Esophagus mucosa (tissue), 1 donor: ENCODE results near the gene TMEM175. TPM values are rescaled to one million over a fixed set of nuclear protein-coding genes. Genes with fewer than 3 reads are reported as not detected.
"Not testable (repeated sequence)": the region's sequence is repeated elsewhere in the genome, so short reads cannot be mapped to it uniquely, and the experiment has no call there.

Experiments used
- ATAC-seq: fragments of 200-7000 bp; cut with Tn5 transposase; one replicate; pipeline ENCODE4 v1.9.1; 2020
- total RNA-seq: library from RNA; stranded (reverse); gene quantifications from one replicate; pipeline ENCODE4 v1.2.4, GENCODE V29; 2023
- donor health status: DM: yes; HTN: yes; CAD: no.

TMEM175 gene
- total RNA-seq, 1 donor from 2014 or later = 11.2 TPM

DNA sequence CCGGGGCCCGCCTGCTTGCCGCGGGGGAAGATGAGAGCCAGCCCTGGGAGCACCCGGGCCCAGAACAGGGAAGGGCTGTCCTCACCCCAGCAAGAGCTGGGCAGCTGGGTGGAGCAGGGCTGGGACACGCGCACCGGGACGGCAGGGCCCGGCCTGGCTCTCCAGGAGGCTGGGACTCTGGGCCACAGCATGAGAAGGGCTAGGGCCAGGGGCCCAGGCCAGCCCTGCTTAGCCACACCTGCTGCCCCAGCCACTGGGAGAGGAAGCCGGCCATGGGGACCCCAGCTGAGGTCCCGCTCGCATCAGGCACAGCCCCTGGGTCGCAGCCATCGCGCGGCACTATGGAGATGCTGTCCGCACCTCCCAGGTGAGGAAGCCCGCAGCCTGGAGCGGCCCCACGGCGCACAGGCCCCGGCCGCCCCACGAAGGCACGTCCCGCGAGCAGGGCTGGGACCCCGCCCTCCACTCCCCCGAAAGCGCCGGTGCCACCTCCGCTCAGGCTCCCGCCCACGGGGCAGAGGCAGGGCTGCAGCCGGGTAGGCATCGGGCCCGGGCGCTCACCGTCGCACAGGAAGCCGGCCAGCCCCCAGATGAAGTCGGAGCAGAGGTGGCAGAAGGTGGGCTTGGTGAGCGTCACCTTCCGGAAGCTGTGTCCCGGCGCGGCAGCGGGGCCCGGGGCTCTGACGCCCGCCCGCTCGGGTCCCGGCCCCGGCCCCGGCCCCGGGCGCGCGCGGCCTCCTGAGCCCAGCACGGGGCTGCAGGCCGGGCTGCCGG is 40.6 kb downstream of the TMEM175 start:
- peak; percentile 53 for ATAC-seq

DNA sequence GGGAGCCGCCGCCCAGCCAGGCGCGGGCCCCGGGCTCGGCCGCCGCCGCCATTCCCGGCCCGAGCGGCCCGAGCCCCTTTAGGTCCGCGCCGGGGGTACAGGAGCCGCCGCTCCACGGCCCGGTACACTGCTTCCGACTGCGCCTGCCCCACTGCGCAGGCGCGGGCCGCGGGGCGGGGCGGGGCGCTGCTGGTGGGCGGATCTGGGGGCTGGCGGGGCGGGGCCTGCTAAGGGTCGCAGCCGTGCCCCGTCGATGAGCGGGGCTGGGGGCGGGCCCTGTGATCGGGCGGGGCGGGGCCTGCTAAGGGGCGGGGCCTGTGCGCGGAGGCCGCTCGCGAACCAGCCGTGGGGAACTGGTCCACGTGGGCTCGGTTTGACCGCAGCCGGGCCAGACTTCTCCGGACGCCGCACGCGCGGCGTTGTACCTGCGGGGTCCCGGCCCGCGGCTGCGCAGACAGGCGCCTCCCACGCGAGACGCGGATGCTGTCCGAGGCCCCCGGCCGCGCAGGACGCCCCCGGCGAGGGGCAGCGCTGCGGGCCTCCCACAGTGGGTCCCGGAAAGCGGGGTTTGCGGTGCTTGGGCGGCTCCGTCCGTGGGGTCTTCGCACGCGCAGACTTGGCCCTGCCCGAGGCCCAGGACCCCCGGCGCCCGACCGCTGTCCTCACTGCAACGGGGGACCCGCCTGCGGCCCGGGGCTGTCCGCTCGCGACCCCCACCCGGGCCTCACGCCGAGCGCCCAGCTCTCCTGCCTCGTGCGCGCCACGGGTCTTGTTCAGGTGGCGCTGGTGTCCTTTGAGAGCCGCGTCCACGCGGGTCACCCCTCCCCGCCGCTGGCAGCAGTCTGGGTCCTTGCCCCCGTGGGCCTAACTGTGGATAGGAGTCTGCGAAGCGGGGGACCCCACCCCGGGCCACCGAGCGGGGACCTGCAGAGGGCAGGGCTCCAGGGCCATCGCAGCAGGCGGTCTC is 41.5 kb downstream of the TMEM175 start, which contains the start of gene DGKQ:
Gene DGKQ (minus strand): TSS at position 139 of the 967 bp plus-strand sequence. CDS start 87 bp downstream, at position 52.
- ATAC-seq = peak; percentile 93

DNA sequence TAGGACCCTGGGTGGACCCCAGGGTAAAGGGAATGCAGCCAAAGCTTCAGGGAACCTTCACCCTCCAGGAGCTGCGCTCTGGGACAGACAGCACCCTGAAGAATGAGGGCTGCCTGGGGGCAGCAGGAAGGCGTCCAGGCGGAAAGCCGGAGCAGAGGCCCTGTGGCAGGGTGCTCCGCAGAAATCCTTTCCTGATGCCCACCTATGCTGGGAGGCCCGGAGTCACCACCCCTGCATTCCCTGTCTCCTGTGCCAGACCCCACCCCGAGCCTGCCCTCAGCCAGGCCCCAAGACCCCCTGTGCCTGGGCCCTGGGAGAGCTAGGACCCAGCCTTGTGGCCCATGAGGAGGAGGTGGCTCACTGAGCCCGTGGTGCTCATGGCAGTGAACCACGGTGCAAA is 42.4 kb downstream of the TMEM175 start:
- ATAC-seq = no peak

DNA sequence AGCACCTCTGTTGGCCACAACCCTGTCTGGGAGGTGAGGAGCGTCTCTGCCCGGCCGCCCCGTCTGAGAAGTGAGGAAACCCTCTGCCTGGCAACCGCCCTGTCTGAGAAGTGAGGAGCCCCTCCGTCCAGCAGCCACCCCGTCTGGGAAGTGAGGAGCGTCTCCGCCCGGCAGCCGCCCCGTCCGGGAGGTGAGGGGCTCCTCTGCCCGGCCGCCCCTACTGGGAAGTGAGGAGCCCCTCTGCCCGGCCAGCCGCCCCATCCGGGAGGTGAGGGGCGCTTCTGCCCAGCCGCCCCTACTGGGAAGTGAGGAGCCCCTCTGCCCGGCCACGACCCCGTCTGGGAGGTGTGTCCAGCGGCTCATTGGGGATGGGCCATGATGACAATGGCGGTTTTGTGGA is 43.8 kb downstream of the TMEM175 start:
- ATAC-seq = not testable (repeated sequence)

DNA sequence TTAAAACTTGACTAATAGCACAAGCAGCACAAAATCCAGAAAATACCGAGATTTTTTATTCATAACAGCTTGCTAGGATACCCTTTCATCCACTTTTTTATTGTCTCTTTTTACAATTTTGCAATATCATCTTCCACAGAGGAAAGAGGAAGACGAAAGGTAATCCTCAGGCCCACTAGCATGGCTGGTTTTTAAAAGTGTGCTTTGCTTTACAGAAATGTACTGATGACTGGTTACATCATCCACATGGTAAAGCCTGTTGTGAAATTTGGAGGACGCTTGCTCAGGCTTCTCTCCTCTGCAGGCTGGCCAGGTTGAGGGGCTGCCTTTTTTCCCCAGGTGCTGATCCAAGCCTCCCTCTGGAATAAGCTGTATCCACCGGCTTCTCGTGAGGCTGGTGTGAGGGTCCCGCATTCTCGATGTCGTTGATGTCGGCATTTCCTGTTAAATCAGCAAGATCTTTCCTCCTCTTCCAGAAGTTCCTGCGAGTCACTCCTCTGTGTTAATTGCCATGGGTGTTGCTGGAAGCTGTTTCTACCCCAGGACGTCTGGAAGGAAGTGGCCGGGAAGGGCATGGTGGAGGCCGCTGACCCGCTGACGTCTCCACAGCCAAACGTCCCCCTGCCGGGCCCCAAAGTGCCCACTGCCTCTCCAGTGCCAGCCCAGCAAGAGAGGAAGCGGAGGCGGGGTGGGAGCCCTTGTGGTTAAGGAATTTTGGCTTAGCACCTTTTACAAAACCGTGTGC is 46.9 kb downstream of the TMEM175 start:
- ATAC-seq = peak; percentile 68

DNA sequence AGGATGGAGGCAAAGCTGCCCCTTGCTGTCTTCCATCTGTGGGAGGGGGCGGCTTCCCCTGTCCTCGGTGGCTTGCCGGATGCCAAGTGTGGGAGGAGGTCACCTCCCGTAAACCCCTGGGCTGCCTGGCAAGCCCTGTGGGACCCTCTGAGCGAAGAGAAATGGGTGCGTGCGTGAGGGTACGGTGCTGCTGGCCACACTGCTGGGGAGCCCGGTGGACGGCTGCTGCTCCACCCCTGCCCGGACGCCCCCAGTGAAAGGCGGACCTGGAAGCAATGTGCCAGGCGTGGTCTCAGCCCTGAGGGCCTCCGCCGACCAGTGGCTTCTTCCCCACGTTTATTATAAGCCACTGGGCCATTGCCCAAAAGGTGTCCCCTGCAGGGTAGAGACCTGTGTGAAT is 50.0 kb downstream of the TMEM175 start:
- ATAC-seq = no peak

DNA sequence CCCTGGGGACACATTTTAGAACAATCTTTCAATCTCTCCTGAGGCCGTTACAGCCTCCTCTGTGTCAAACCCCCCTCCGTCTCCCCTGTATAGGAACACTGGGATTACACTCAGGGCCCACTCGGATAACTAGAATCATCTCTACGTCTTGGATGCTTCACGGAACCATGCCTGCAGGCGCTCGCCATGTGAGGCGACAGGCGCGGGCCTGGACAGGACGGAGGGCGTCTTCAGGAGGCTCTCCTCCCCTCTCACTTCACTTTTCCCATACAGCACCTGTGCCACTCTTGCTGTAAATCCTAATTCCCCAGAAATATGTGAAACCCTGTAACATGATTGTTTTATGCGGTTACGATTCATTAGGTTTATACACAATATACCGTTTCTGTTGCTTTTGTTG is 50.6 kb downstream of the TMEM175 start:
- no peak for ATAC-seq

DNA sequence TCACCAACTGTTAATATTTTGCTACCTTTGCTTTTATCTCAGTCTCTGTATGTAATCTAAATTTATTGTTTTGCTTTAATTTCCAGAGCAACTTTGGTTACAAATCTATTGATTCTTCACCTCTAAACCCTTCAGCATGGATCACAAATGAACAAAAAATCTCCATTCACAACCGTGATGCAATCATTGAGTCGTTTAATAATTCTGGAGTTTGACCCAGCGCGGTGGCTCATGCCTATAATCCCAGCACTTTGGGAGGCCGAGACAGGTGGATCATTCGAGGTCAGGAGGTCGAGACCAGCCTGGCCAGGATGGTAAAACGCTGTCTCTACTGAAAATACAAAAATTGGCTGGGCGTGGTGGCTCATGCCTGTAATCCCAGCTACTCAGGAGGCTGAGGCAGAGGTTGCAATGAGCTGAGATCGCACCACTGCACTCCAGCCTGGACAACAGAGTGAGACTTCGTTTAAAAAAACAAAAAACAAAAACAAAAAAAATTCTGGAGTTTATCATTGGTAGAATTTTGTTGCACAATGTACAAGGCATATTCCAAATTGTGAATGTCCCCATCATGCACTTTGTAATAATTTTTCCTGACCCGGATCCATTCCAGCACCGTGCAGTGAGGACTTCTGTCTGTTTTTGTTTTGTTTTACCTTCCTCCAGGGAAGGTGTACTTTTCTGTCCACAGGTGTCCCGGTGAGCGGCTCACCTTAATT is 52.2 kb downstream of the TMEM175 start:
- ATAC-seq = no peak

DNA sequence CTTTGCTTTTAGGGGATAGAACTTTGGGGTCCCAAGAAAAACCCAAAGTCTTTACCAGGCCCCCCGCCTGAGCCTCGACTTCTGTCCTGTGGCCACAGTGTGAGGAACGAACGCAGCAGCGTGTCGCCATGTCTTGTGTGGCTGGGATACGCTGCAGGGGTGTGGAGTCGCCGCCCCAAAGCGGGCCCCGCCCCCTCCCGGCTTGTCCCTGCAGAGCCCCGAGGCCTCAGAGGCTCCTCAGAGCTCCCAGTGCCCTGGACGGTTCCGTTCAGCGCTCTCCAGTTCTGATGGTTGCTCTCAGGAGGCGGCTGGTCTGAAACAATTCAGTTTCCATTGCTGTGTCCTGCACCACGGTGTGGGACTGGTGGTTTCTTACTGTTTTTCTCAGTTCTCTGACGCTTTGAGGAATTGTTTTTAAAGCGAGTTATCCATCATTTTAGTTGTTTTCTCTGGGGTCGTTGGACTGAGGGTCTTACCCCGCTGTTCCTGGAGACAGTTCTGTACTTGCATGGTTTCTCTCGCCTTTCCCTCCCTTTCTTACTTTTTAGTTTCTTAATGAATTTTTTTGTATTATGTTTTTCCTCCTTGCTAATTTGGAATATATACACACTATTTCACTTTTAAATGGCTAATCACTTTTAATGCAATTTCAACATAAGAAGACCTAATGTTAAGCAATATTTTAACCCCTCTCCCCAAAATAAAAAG is 53.0 kb downstream of the TMEM175 start:
- ATAC-seq = peak; percentile 68

DNA sequence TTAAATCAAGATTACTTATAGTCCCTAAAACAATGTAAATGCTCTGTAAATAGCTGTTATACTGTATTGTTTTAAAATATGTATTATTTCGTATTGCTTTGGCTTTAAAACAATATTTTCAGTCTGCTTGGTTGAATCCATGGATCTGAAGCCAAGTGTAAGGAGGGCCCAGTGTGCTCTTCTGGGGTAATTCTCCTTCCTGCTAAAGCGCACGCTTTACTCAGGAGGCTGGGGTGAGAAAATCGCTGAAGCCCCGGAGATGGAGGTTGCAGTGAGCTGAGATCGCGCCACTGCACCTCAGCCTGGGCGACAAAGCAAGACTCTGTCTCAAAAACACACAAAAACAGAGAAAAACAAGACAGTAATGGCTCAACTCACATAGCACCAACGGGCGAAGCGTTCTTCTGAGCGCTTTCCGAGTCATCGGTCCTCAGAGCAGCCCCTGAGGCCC is 54.2 kb downstream of the TMEM175 start:
- no peak for ATAC-seq

DNA sequence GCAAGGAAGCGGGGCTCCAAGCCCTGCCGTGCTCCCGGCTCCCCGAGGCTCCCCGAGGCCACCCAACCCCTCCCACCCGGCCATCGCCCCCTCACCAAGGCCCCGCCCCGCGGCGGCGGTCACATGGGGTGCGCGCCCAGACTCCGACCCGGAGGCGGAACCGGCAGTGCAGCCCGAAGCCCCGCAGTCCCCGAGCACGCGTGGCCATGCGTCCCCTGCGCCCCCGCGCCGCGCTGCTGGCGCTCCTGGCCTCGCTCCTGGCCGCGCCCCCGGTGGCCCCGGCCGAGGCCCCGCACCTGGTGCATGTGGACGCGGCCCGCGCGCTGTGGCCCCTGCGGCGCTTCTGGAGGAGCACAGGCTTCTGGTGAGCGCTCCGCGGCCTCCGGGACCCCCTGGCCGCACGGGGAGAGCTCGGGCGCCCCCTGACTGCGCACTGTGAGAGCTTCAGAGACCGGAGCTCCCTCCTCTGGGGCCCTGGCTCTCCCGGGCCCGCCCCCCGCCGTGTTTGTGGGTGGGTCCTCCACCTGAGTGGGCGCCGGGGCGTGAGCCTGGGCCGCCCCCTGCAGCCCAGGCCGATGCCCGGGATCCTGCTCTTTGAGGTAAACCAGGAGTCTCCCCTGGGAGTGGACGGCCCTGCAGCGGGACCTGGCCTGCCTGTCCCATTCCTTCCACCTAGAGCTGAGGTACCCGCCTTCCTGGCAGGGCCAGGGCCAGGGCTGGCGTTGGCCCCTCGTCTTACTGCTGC is 54.8 kb downstream of the TMEM175 start, which contains the start of gene IDUA:
Gene IDUA (plus strand): TSS at position 166 of the 745 bp plus-strand sequence. CDS start 41 bp downstream, at position 207.
- ATAC-seq = peak; percentile 72

DNA sequence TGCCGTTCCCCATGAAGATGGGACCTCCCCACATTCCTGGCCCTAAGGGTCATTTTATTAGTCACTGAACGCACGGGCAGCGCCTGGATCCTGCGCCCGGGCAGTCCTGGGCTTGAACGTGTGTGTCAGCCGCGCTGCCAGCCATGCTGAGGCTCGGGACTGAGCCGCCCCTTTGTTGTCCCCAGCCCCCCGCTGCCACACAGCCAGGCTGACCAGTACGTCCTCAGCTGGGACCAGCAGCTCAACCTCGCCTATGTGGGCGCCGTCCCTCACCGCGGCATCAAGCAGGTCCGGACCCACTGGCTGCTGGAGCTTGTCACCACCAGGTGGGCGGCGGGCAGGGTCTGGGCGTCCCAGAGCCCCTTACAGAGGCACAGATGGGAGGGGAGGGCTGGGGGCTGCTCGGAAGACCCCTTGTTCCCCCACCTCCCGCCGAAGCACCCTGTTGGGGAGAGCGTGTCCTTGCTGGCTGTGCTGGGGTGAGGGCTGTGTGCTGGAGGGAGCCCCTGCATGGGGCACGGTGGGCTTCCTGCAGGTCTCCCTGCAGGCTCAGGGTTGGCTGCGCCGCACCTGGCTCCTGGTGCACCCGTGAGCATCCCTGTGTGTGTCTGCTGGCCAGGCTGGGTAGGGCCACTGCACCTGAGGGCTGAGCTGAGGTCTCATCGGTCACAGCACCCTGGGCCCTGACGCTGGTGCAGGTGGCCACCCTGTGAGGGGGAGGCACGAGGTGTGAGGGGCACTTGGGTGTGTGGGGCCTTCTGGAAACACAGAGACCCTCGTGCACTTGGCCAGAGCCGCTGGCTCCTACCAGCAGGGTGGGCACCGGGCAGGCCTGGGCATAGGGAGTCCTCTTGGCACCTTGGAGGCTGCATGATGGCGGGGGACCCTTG is 55.6 kb downstream of the TMEM175 start:
- ATAC-seq = peak; percentile 50

DNA sequence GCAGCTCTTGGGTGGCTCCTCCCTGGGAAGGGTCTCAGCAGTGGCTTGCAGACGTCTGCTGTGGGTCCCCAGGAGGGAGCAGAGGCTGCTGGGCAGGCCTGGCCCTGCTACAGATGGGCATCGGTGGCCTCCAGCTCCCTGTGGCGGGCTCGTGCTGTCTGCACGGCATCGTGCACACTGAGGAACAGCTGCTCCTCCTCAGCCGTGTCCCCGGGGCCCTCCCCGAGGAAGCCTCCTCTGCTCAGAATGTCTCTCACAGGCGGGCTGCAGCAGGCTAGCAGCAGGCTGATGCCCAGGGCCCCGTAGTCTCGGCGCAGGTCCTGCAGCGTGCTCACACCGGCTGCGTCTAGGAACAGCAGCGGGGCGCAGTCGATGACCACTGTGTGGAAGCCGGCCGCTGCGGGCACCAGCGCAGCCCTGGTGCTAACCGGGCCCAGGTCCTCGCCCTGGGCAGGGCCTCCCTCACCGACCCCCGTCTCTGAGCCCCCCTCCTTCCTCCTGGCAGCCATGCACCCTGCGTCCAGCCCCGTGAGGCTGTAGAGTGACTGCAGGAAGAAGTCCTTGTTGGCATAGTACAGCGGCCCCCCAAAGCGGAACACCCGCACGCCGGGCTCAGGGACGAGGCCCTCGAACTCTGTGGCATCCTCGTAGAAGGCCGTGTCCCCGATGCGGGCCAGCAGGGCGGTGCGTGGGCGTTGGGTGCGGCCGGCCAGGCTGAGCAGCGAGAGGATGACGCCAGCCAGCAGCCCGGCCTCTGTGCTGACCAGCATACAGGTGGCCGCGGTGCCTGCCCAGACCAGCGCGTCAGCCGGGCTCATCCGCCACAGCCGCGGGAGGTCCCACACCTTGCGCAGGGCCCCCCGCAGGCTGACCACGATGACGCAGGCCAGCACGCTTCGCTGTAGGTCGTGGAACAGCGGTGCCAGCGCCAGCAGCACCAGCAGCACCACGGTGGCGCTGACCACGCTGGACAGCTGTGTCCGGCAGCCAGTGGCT is 56.8 kb downstream of the TMEM175 start:
- no peak for ATAC-seq

DNA sequence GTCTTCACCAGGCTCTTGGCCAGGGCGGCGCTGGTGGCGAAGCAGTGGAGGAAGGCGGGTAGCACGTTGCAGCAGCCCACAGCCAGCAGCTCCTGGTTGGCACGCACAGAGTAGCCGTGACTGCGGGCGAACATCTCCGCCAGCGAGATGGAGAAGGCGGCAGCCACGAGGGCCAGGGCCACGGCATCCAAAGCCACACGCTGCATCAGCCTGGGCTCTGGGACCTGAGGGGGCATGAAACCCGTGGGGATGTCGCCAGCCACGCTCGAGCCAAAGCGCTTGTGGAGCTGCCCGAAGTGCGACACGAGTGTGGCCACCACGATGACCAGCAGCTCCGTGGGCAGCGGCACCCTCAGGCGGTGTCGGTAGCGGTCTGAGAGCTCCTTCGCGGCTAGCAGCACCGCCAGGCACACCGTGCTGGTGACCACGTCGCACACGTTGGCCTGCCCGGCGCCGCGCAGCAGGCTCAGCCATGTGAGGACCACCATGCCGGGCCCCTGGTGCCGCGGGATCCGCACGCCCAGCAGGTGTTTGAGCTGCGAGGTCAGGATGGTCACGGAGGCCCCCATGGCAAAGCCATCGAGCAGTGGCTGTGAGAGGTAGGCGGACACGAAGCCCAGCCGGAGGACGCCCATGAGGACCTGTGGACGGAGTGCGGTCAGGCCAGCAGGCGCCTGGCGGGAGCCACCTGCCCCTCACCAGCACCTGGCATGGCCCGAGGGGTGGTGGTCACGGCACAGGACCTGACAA is 57.6 kb downstream of the TMEM175 start:
- ATAC-seq = no peak

DNA sequence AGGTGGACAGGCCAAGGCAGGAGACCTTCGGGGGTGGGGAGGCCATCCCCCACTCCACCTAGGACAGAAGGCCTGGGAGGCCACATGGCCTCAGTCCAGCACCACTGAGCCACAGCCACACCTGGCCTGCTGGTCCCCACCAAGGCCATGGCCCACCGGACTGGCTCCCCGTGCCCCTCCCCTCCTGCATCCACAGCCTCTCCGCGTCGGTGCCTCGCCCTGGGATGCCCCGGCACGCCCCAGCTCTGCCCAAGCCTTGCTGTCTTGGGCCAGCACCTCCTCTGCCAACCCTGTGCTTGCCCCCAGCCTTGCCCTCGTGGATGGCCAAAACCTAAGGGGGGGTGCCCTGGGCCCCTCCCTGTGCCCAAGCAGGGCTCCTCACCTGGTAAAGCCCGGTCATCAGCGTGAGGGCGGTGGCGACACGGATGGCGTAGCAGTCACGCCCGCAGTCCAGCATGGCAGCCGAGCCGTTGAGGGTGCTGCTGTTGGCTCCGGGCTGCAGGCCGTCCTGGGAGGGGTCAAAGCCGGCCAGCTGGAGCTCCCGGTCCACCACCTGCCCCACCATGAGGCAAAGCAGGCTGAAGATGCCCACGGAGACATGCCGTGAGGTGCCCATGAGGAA is 58.6 kb downstream of the TMEM175 start:
- no peak for ATAC-seq

DNA sequence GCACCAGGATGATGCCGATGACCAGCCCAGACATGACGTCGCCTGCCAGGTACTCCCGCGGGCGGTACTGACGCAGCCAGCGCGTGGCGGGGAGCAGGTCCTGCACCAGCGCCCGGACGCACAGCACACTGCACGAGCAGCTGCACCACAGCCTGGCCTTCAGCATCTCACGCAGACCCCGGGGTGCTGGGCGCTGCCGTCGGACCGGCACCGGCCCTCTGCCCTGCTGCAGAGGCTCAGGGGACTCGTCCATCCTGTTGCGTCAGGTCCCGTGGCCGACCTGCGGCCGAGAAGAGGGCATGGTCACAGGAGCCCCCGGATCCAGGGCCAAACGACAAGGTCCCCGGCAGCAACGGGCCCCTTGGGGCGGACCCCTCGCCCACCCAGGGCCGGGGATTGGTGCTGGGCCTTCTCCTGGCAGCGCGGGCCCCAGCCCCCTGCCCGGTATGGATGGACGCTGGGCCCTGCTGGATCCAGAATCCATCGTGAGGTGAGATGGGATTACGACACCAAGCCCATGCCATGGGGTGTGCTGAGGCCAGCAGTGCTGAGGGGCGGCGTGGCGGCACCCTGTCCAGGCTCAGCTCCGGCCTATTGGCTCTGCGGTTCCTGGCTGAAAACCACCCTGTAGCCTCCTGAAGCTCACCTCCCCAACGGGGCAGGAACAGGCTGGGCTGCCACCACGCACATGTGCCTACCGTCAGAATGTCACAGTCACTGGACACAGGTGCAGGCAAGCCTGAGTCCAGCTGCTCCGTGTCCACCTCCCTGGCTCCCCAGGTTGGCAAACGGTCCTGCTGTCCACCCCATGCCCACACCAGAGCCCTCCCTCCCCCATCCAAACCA is 59.4 kb downstream of the TMEM175 start:
- ATAC-seq = no peak
